NCI-H146 (cell line): ENCODE data around the gene SNTN.

Source experiments
- DNase-seq: peaks from one replicate; lab custom pipeline; 2025; lab: John Stamatoyannopoulos, UW

Gene SNTN

DNA sequence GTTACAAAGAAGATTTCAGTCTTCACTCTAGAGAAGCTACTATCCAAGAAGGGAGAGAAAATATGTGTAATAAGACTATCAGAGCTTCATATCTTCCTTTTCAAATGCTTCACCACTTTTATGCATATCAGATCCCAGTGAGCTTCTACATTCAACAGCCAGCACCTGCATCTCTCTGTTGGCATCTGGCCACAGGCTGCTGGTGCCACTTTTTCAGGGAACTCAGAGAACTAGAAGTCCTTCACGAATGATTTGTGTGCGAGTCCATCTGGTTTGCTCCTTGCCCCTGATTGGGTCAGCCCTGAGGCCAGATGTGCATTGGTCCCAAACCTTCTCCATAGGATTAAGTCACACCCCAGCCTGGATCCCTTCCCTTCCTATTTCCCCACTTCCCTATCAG is 22.1 kb downstream of the SNTN start:
- DNase-seq: no peak

DNA sequence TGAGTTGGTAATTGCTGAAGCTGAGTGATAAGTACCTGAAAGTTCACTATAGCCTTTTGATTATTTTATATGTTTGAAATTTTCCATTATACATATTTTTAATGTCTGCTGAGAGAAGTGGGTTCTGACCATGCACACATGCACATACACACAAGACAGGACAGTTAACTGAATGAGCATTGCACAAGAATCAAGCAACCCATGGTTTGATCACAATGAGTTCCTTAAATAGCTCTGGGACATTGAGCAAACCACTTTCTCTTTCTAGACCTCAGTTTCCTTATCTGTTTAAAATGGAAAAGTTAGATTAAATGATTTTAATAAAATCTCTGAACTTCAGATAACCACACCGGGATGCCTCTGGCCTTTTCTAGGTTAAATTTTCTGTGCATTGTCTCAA is 26.7 kb downstream of the SNTN start:
- no peak for DNase-seq

DNA sequence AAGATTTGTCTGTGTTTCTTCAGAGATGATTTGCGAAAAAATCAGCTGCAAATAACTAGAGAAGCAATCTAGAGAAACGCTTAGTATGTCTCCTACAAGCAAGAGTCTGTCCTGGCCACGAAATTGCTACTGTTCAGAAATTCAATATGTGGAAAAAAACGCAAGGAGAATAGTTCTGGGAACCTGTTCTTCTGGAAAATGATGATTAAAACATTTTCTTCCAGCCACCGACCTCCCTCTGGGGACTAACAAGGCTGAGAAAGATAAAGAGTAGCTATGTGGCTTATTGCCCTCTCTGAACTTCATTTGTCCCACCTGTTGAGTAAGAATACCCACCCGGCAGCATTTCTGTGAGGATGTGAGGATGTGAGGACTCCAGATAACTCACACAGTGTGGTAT is 31.6 kb downstream of the SNTN start:
- no peak for DNase-seq

DNA sequence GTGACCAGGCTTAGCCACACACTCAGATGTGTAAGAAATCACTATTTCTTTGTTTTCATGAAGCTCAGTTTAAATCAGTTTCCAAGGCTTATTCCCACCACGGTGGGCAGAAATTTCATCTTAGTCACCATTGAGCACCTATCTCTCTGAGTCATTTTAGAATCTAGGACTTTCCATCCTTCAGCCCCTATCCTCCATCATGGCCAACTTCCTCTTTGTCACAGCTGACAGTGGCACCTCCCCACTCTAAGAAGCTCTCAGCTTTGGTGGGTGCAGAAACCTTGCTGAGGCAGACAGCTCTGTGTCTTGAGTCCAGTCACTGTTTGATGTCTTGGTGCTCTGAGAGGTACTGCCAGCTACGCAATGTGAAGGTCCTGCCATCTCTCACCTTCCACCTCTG is 32.9 kb downstream of the SNTN start:
- no peak for DNase-seq

DNA sequence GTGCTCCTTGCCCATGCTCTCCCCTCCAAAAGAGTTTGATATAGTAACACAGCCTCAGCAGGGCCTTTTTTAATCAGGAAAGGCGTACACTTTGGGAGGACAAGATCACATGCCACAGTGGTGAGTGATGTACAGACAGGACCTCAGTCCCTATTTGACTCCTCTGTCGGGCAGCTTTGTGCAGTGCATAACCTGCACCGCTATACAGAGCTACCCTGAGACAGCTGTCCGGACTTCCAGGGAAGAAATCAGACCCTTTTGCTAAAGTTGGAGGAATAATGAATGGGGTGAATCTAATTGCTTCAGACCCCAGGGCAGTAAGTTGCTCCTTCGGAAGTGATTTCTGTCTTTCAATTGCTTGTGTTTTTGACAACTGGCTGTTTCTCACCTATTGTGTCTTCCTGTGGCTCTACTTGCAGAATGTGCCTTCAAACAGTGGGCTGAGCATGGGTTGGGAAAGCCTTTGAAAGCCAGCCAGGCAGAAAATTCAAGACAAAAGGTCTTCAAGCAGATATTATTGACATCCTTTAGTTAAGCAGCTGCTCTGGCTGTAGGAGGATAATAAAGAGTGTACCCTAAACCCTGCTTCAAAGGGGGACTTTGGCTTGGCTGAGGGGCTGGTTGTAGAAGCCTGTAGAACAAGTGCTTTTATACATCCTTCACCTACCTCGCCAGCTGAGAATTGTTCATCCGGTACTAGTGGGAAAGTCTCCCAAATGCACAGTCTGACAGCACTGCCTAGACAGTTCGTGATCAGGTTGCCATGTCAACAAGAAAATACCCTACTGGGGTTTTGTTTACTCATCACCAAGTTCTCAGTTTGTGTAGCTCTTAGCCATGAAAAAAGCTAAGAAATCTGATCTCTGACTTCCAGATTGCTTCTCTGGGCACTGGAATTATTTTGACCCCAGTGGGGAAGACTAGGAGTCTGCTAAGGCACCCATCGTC is 35.1 kb downstream of the SNTN start:
- DNase-seq: peak; percentile 69

DNA sequence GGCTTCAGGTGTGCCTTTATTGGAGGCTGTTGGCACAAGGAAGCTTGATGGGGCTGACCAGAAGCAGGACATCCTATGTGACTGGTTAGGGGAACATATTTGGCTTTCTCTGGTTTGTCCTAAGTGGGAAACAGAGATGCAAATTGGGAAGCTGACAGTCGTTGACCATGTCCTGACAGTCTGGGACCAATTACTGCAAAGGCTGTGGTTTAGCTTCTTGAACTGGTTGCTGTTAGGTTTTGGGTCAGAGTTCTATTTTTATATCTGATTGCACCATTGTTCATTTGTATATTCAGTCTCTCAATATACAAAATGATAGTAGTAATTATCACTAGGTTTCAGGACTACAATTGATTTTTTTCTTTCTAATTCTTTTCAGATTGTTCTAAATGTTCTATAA is 36.8 kb downstream of the SNTN start:
- no peak for DNase-seq

DNA sequence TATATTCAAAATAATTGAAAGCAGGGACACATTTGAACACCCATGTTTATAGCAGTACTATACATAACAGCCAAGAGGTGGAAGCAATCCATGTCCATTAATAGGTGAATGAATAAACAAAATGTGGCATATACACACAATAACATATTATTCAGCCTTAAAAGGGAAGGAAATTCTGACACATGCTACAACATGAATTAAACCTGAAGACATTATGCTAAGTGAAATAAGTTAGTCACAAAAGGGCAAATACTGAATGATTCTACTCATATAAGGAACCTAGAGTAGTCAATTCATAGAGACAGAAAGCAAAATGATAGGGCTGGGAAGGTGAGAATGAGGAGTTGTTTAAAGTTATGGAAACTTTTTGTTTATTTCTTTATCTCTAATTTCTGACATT is 40.9 kb downstream of the SNTN start:
- no peak for DNase-seq

DNA sequence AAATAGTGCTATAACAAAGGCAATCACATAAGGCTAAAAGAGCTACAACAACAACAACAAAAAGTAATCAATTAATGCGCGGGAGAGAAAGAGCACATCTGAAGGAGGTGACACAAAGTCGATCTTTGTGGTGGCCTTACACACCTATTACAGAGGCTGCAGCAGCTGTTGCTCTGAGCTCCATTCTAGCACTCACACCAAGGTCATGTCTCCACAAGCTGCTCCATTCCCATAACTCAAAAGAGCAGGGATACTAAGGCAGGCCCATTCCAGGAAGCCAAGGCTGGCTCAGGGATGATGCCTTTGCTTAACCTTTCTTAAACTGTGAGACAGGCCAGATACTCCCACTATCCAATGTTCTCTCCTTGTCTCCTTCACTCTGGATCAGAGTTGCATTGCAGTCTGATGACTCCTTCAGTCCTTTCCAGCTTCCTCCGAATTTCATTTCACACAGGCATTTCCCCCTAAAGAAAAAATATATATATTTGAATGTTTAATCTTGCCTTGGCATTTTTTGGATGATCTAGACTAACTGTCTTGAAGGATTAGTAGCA is 52.7 kb downstream of the SNTN start:
- DNase-seq: no peak

DNA sequence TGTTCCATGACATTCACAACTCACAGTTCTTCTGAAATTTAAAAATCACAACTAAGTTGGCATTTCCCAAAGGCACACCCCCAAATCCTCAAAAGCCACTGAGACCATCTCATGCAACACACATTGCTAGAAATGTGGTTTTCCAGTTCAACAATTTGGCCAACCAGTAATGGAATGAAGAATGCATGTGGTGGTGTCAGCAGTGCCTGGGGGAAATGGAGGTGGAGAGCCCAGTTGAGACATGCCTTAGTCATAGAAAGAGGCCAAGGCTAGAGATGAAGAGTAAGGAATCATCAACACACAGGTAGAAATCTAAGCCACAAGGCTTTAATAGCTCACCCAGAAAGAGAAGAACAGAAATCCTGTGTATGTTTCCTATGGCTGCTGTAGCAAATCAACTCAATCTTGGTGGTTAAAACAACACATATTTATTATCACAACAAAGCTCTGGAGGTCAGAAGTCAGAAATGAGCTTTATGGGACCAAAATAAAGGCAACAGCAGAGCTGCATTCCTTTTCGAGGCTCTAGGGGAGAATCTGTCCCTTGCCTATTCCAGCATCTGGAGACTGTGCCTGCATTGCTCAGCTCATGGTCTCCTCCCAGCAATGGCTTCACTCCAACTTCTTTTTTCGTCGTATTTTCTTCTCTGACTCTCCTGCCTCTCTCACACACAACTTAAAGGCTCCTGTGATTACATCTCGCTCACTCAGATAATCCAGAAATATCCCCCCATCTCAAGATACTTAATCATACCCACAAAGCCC is 54.0 kb downstream of the SNTN start:
- no peak for DNase-seq

DNA sequence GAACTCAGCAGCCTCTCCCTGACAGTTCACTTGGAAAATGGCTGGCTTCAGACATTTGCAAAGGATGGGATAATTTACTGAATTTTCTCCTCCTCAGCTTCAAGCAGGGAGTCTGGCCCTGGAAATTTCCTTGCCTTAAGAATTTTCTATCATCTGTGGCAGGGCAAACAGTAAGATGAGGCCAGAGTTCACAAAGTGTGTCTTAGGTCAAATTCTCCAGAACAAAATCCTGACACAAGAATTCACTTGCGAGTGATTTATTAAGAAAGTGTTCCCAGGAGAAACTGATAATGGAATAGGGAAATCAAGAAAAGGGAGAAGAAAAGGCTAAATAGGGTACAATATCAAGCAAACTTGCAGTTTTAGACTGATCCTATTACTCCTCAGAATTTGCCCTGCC is 55.3 kb downstream of the SNTN start:
- no peak for DNase-seq

DNA sequence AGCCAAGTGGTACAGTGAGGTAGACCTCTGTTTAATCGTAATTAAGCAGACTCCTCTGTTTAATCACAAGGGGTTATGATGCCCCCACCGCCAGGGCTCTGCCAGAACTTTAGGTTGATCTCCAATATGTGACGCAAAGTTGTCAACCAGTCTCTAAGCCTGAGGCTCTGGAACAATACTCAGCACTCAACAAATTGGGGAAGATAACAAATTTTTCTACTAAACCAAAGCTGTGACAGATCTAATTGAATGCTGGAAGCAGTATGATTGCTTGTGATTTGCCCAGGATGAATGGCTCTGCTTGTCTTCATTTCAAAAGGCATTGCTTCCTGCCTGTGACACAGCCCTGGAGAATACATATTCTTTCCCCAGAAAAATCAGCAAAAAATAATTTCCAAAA is 57.1 kb downstream of the SNTN start:
- no peak for DNase-seq
